ENCODE measurements around the gene MAP4.

- TF ChIP-seq CTCF (IDR thresholded peaks at IDR 0.05) = no peak
- TF ChIP-seq POLR2A (IDR thresholded peaks at IDR 0.05) = no peak
Measured at GRCh38 chr3:47996440-47996839, 19.8 kb downstream of the MAP4 start.

All from Peyer's patch (tissue), 4 donors.